OCI-LY1 (cell line): ENCODE measurements around the gene CHCHD6.

Experiments used
- CTCF ChIP-seq: fragments of 200-600 bp; sonication (generic), shearing (Covaris generic); IDR thresholded peaks from 2 replicates; pipeline ENCODE4 v1.5.1; 2017; ENCODE audit warnings: mild to moderate bottlenecking, antibody characterized with exemption, low read length, moderate library complexity, mixed read lengths
- EZH2 ChIP-seq: fragments of 200-600 bp; sonication (generic), shearing (Covaris generic); IDR thresholded peaks from 2 replicates; pipeline ENCODE4 v1.8.0; 2017; ENCODE audit warnings: borderline replicate concordance, mixed run types, mild to moderate bottlenecking, antibody characterized with exemption, low read length, moderate library complexity, mixed read lengths

- TF ChIP-seq EZH2 (no peak), CTCF (no peak)
Observed at GRCh38 chr3:126792998-126793397, 89.0 kb downstream of the CHCHD6 start.
